BE2C (cell line): ENCODE results near the gene STAC2.

Source experiments
- DNase-seq: peaks from one replicate; pipeline ENCODE4 v3.0.0-alpha.2; 2020
- H3K27me3 ChIP-seq: fragments of 250-450 bp; sonication (Bioruptor Pico); 2 replicates; pipeline ENCODE4 v1.5.1; 2020; ENCODE audit warnings: mild to moderate bottlenecking
- H3K36me3 ChIP-seq: fragments of 250-450 bp; sonication (Bioruptor Pico); 2 replicates; pipeline ENCODE4 v1.5.1; 2020; ENCODE audit warnings: mild to moderate bottlenecking
- H3K4me1 ChIP-seq: fragments of 250-450 bp; sonication (Bioruptor Pico); 2 replicates; pipeline ENCODE4 v1.5.1; 2020
- H3K4me3 ChIP-seq: 2 replicates; pipeline ENCODE4 v1.5.1; 2011; ENCODE audit warnings: low read depth, low read length
- H3K9me3 ChIP-seq: fragments of 250-450 bp; sonication (Bioruptor Pico); 2 replicates; pipeline ENCODE4 v1.5.1; 2020
- CTCF ChIP-seq: IDR thresholded peaks from 2 replicates; pipeline ENCODE4 v1.5.1; 2012; ENCODE audit warnings: mild to moderate bottlenecking, low read depth, low read length

The STAC2 gene

GRCh38 chr17:39208136-39208535 lies 17.6 kb downstream of the STAC2 start:
- H3K4me1 ChIP-seq: peaks cover 13% of the 10 kb centered on the region
- H3K9me3 ChIP-seq: no peaks in the 10 kb centered on the region
- H3K36me3 ChIP-seq: peaks cover 21% of the 10 kb centered on the region
- H3K4me3 ChIP-seq: no peak overlapping the region
- H3K27me3 ChIP-seq: peaks cover 5% of the 10 kb centered on the region; the same call in 1 of the 2 replicates
- TF ChIP-seq CTCF: no peak
- no peak for DNase-seq

- Histone ChIP-seq H3K9me3 (no peaks in the 10 kb centered on the region), H3K36me3 (peaks cover 48% of the 10 kb centered on the region), H3K27me3 (peaks cover 5% of the 10 kb centered on the region; the same call in 1 of the 2 replicates), H3K4me3 (no peak overlapping the region), H3K4me1 (peaks cover 15% of the 10 kb centered on the region)
- no peak for TF ChIP-seq CTCF
- no peak for DNase-seq
Measured at GRCh38 chr17:39205112-39205526, 20.6 kb downstream of the STAC2 start.

GRCh38 chr17:39204245-39204644 lies 21.5 kb downstream of the STAC2 start:
- no peak for TF ChIP-seq CTCF
- Histone ChIP-seq H3K4me3 (no peak overlapping the region), H3K9me3 (no peaks in the 10 kb centered on the region), H3K36me3 (peaks cover 48% of the 10 kb centered on the region), H3K4me1 (peaks cover 13% of the 10 kb centered on the region), H3K27me3 (no peaks in the 10 kb centered on the region)
- DNase-seq: no peak

- no peak for TF ChIP-seq CTCF
- no peaks in the 10 kb centered on the region for H3K9me3 ChIP-seq
- peak overlapping the region; percentile 98 for H3K4me3 ChIP-seq
- no peak for DNase-seq
- peaks cover 3% of the 10 kb centered on the region; the same call in 1 of the 2 replicates for H3K4me1 ChIP-seq
- H3K27me3 ChIP-seq: no peaks in the 10 kb centered on the region
- peaks cover 48% of the 10 kb centered on the region for H3K36me3 ChIP-seq
Measured at GRCh38 chr17:39200957-39201510, 24.7 kb downstream of the STAC2 start.

GRCh38 chr17:39200070-39200879 lies 25.5 kb downstream of the STAC2 start, which contains the start of gene RPL19:
TSS of gene RPL19 (plus strand) at chr17:39200283. CDS start at chr17:39200345, 62 bp downstream.
- peaks cover 48% of the 10 kb centered on the region for H3K36me3 ChIP-seq
- peak within 1 kb of the TSS; percentile 98 for H3K4me3 ChIP-seq
- DNase-seq: peak; percentile 80
- no peak for TF ChIP-seq CTCF
- H3K4me1 ChIP-seq: peaks cover 3% of the 10 kb centered on the region; the same call in 1 of the 2 replicates
- H3K27me3 ChIP-seq: no peaks in the 10 kb centered on the region
- no peaks in the 10 kb centered on the region for H3K9me3 ChIP-seq

- no peaks in the 10 kb centered on the region for H3K27me3 ChIP-seq
- H3K9me3 ChIP-seq: no peaks in the 10 kb centered on the region
- peaks cover 6% of the 10 kb centered on the region; the same call in 1 of the 2 replicates for H3K4me1 ChIP-seq
- DNase-seq: peak; percentile 90
- TF ChIP-seq CTCF: no peak
- H3K36me3 ChIP-seq: peaks cover 43% of the 10 kb centered on the region
- peak overlapping the region; percentile 98 for H3K4me3 ChIP-seq
Measured at GRCh38 chr17:39199820-39200069, 26.0 kb downstream of the STAC2 start.
